Activated T-cell treated with anti-CD3 and anti-CD28 coated beads, Interleukin-2, amount 50 U/mL, for 4 hours (primary cell): ENCODE results near the gene ANP32E. TPM values are rescaled to one million over a fixed set of nuclear protein-coding genes. Genes with fewer than 3 reads are reported as not detected.
"Not testable (repeated sequence)": the region's sequence is repeated elsewhere in the genome, so short reads cannot be mapped to it uniquely, and the experiment has no call there.

Experiments
- ATAC-seq, 2 donors: fragments of 200-7000 bp; cut with Tn5 transposase; one replicate each; pipeline ENCODE4 v1.10.0; 2021
- DNase-seq: peaks from one replicate; pipeline ENCODE4 v3.0.0-alpha.2; 2020
- H3K27me3 Mint-ChIP-seq: one replicate; pipeline ENCODE4 v1.8.0; 2021; ENCODE audit warnings: low read depth, mixed read lengths
- H3K36me3 Mint-ChIP-seq: one replicate; pipeline ENCODE4 v1.8.0; 2022; ENCODE audit warnings: mixed read lengths; ENCODE audit not compliant: insufficient read depth
- H3K4me1 Mint-ChIP-seq: one replicate; pipeline ENCODE4 v1.8.0; 2021; ENCODE audit warnings: low read depth, mixed read lengths
- H3K4me3 Mint-ChIP-seq: one replicate; pipeline ENCODE4 v1.8.0; 2021; ENCODE audit warnings: mild to moderate bottlenecking, moderate library complexity, mixed read lengths
- H3K9me3 Mint-ChIP-seq: one replicate; pipeline ENCODE4 v1.8.0; 2021; ENCODE audit warnings: mixed read lengths
- total RNA-seq, 3 donors: library from RNA; stranded (reverse); gene quantifications; one replicate each; pipeline ENCODE4 v1.2.1, GENCODE V29; 2021

Gene ANP32E
- total RNA-seq, 3 donors from 2014 or later: 99.9 to 112 (median 101) TPM

DNA sequence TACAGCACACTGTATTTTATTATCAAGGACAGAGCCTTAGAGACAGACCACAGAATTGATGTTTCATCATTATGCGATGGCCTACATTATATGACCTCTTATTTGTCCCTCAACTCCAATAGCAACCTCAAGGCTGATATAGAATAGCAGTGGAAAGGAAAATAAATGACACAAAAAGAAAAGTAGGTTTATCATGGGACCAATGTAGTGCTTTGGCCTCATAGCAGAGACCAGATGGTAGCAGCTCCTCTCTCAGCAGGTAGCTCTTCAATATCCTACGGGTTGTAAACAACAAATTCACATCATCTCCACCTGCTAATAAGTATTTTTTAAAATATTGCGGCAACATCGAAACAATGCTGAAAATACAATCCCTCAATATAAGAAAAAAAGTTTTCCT is 25.2 kb downstream of the ANP32E start:
- no peaks in the 10 kb centered on the region for H3K9me3 Mint-ChIP-seq
- H3K4me1 Mint-ChIP-seq: peaks cover 18% of the 10 kb centered on the region
- ATAC-seq (no peak), DNase-seq (no peak)
- H3K4me3 Mint-ChIP-seq: no peak overlapping the region
- no peaks in the 10 kb centered on the region for H3K36me3 Mint-ChIP-seq
- H3K27me3 Mint-ChIP-seq: peaks cover 2% of the 10 kb centered on the region

DNA sequence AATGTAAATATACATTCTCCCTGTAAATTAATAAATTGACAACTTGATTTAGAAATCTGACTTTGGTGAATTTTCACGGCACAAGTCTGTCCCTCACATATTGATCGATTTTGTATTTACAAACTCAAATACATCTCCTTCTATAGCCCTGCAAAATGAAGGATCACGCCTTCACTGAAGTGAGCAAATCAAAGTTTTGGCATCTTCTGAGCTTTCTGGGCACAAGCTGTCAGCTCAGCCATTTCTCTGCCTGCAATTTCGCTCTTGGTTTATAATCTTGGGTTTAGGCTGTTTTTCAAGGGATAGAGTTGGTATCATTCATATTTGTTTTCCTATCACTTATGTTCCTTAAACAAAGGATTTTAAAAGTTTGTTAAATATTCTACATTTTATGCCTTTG is 25.8 kb downstream of the ANP32E start:
- H3K4me3 Mint-ChIP-seq: no peak overlapping the region
- H3K9me3 Mint-ChIP-seq: no peaks in the 10 kb centered on the region
- ATAC-seq (no peak), DNase-seq (no peak)
- peaks cover 18% of the 10 kb centered on the region for H3K4me1 Mint-ChIP-seq
- H3K27me3 Mint-ChIP-seq: peaks cover 2% of the 10 kb centered on the region
- no peaks in the 10 kb centered on the region for H3K36me3 Mint-ChIP-seq

DNA sequence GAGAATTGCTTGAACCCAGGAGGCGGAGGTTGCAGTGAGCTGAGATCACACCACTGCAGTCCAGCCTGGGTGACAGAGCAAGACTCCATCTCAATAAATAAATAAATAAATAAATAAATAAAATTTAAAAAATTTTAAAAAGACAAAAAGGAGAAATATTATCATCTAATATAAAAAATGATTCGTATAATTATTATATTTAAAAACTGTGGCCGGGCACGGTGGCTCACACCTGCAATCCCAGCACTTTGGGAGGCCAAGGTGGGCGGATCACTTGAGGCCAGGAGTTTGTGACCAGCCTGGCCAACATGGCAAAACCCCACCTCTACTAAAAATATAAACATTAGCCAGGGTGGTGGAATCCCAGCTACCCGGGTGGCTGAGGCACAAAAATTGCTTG is 27.5 kb downstream of the ANP32E start:
- DNase-seq, H3K9me3 Mint-ChIP-seq, H3K4me3 Mint-ChIP-seq, ATAC-seq, H3K36me3 Mint-ChIP-seq, H3K27me3 Mint-ChIP-seq, H3K4me1 Mint-ChIP-seq: not testable (repeated sequence)

DNA sequence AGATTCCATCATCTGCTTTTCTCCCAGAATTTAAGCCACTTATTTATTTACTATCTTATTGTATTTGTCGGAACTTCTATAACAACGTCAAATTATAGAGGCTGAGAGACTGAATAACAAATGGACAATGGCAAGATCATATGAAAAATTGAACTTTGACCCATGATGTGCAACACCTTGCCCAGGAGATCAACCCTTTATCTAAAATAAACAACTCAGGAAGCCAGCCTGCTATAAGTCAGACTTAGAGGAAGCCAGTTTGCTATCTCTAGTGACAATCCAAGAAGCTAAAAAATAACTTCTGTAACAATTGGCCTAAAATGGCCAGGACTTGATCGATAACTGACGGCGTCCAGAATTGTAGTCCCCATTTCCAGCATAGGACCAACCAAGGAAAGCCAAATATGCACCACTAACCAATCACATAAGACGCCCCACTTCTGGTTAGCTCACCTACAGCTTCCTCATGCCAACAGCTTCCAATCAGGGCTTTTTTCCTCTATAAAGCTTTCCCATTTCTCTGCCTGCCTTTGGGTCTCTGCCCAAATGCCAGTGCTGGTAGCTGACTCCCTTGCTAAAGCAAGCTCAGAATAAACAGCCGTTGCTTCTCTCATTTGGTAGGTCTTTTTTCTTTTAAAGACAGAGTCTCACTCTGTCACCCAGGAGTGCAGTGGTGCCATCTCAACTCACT is 28.5 kb downstream of the ANP32E start:
- Mint-ChIP-seq H3K4me3 (no peak overlapping the region), H3K4me1 (no peaks in the 10 kb centered on the region), H3K36me3 (no peaks in the 10 kb centered on the region), H3K27me3 (peaks cover 2% of the 10 kb centered on the region), H3K9me3 (no peaks in the 10 kb centered on the region)
- DNase-seq: no peak
- ATAC-seq: no peak

DNA sequence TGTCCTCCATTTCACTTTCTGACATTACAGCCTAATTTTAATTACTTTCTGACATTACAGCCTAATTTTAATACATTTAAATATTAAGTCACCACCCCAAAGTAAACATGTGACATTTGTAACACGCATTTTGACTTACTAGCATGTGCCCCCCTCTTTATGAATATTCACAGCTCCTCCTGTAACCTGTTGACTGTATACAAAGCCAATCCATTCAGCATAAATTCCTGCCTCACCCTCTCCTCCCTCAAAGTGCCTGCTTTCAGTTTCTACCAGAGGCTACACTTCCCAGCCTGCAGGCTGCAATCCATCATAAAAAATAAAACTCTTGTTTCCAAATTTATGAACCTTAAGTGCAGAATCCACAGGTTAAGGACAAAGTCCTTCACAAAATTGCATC is 39.5 kb downstream of the ANP32E start:
- DNase-seq (no peak), ATAC-seq (no peak)
- Mint-ChIP-seq H3K27me3 (peaks cover 3% of the 10 kb centered on the region), H3K4me1 (no peaks in the 10 kb centered on the region), H3K9me3 (no peaks in the 10 kb centered on the region), H3K36me3 (no peaks in the 10 kb centered on the region), H3K4me3 (no peak overlapping the region)

DNA sequence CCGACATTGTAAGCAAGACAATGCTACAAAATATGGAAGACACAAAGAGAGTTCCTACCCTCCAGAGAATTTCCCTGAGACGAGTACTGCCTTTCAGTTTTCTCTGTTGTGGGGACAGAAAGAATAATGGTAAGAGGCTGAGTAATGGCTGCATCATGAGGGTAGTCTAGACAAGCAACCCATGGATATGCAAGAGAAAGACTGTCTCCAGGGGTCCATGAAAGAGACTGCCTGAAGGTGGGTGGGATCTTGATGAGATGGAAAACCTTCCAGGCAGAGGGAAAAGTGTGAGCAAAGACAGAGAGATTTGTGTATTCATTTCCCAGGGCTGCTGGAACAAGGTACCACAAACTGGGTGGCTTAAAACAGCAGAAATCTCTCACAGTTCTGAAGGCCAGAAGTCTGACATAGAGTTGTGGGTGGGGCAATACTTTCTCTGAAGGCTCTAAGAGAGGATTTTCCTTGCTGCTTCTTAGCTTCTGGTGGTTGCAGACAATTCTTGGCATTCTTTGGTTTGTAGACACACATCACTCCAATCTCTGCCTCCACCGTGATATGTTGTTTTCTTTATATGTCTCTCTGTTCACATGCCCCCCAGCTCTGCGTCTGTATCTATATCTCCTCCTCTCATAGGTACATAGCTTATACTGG is 41.4 kb downstream of the ANP32E start:
- DNase-seq (no peak), ATAC-seq (no peak)
- H3K4me3 Mint-ChIP-seq: no peak overlapping the region
- no peaks in the 10 kb centered on the region for H3K9me3 Mint-ChIP-seq
- H3K36me3 Mint-ChIP-seq: no peaks in the 10 kb centered on the region
- peaks cover 3% of the 10 kb centered on the region for H3K27me3 Mint-ChIP-seq
- H3K4me1 Mint-ChIP-seq: no peaks in the 10 kb centered on the region

DNA sequence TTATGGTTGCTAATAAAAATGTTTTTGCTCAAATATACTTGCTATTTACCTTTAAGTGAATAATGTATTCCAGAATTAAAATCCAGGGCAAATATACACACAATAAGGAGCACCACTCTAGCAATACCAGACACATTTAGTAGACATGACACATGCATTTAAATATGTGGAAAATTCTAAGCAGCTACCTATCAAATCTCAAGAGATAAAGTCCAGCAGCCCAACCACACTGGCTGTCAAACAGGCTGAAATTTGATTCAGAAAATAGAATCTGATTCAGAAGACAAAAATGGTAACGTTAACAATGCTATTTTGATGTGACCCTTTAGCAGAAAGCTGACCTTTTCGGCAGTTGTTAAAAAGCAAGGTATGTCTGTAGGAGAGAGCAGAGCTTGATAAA is 43.9 kb downstream of the ANP32E start:
- no peak for DNase-seq
- no peak for ATAC-seq
- Mint-ChIP-seq H3K4me3 (no peak overlapping the region), H3K9me3 (no peaks in the 10 kb centered on the region), H3K27me3 (peaks cover 3% of the 10 kb centered on the region), H3K4me1 (peaks cover 7% of the 10 kb centered on the region), H3K36me3 (no peaks in the 10 kb centered on the region)

DNA sequence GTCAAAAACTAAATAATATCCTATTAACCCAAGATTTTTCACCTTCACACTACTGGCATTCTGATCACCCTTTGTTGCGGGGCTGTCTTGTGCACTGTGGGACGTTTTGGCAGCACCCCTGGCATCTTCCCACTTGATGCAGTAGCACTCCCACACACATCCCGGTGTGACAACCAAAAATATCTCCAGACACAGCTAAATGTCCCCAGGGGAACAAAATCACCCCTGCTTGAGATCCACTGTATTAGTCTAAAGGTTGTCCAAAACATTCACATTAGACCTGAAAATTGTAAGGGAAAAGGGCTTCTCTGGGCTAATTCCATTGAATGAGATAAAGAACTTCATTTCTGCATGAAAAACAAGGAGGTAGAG is 48.4 kb downstream of the ANP32E start:
- no peaks in the 10 kb centered on the region for H3K9me3 Mint-ChIP-seq
- H3K4me1 Mint-ChIP-seq: peaks cover 11% of the 10 kb centered on the region
- H3K4me3 Mint-ChIP-seq: no peak overlapping the region

DNA sequence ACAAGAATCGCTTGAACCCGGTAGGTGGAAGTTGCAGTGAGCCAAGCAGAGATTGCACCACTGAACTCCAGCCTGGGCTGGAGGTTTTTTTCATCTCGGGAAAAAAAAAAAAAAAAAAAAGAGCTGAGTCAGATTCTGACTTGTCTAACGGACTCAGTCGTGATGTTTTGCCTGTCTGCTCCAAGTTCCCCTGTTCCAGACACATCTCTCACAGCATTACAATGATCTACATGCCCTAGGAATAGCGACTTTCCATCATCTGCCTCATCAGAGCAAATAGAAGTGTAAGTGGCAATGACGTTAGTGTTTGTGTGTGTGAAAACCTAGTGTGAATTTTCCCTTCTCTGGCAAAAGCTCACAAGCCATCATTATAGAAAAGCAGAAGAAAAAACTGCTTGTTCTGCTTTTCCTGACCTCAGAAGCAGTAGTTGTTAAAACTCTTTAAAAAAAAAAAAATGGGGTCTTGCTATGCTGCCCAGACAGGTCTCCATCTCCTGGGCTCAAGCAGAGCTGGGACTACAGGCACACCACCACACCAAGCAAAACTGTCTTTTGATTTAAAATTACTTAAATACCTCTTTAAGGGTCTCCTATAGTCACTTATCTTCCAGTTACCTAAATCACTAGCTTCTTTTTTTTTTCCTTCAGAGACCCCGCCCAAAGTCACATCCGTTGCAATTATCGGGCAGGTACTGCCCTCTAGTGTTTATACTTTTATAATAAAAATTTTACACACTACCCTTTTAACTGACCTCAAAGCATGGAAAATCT is 48.9 kb downstream of the ANP32E start:
- peak; percentile 58 to 63 for ATAC-seq
- Mint-ChIP-seq H3K4me1 (peaks cover 11% of the 10 kb centered on the region), H3K36me3 (no peaks in the 10 kb centered on the region), H3K9me3 (no peaks in the 10 kb centered on the region), H3K4me3 (peak overlapping the region; percentile 7), H3K27me3 (no peaks in the 10 kb centered on the region)
- DNase-seq: no peak

More for the DNA sequence above, 48.4 kb downstream of the ANP32E start:
- DNase-seq (no peak), ATAC-seq (peak in 1 of 2 donors; percentile 18)
- H3K27me3 Mint-ChIP-seq: no peaks in the 10 kb centered on the region
- no peaks in the 10 kb centered on the region for H3K36me3 Mint-ChIP-seq

DNA sequence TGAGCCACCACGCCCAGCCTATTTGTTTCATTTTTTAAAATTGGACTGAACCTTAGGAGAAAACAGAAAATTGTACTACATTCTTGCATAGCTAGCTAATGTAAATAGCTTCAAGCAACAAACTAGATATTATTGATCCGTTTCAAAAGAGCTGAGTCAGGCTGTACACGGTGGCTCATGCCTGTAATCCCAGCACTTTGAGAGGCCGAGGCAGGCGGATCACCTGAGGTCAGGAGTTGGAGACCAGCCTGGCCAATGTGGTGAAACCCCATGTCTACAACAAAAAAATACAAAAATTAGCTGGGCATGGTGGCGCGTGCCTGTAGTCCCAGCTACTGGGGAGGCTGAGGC is 49.5 kb downstream of the ANP32E start:
- H3K4me3 Mint-ChIP-seq, H3K27me3 Mint-ChIP-seq, H3K9me3 Mint-ChIP-seq, ATAC-seq, H3K36me3 Mint-ChIP-seq, DNase-seq: not testable (repeated sequence)
- peaks cover 11% of the 10 kb centered on the region for H3K4me1 Mint-ChIP-seq

DNA sequence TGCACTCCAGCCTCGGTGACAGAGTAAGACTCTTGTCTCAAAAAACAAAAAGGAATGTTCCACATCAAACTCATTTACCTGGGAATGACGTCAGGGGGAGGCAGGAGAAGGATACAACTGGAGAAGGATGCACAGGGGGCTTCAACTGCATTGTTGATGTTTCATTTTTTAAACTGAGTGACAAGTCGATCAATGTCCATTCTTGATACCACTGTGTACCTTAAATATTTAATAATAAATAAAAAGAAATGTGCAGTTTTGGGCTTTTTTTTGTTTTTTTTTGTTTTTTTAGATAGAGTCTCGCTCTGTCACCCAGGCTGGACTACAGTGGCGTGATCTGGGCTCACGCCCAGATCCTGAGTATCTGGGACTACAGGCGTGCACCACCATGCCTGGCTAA is 50.4 kb downstream of the ANP32E start:
- ATAC-seq (no peak), DNase-seq (no peak)
- Mint-ChIP-seq H3K27me3 (no peaks in the 10 kb centered on the region), H3K36me3 (no peaks in the 10 kb centered on the region), H3K4me1 (peaks cover 11% of the 10 kb centered on the region), H3K4me3 (no peak overlapping the region), H3K9me3 (no peaks in the 10 kb centered on the region)

DNA sequence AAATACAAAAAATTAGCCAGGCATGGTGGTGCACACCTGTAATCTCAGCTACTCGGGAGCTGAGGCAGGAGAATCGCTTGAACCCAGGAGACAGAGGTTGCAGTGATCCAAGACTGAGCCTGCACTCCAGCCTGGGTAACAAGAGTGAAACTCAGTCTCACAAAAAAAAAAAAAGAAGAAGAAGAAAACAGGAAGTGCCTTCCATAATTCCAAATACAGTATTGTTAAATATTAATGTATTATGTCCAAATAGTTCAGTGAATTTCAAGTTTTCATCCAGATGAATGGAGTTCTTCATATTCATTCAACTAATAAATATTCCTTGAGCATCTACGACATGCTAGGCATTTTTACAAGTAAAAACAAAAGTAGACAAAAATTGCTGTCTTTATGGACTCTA is 52.9 kb downstream of the ANP32E start:
- peaks cover 11% of the 10 kb centered on the region for H3K4me1 Mint-ChIP-seq
- DNase-seq (no peak), ATAC-seq (no peak)
- no peaks in the 10 kb centered on the region for H3K9me3 Mint-ChIP-seq
- no peaks in the 10 kb centered on the region for H3K27me3 Mint-ChIP-seq
- no peaks in the 10 kb centered on the region for H3K36me3 Mint-ChIP-seq
- no peak overlapping the region for H3K4me3 Mint-ChIP-seq

DNA sequence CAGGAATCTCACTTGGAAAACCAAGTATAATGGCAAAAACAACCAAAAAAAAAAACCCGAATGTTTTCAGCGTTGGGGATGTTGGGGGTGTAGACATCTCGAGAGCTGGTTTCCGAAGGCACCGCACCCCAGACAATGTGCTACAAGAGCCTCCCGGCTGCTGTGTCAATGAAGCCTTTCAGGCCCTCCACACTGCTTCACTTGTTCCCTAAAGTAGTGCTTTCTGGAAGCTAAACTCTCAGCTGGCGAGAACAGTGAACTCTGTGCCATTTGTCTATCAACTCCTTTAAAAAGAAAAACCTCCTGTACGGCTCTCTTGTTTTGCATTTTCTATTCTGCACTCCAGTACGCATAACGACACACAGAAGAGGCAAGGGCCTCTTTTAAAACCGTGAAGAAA is 53.7 kb downstream of the ANP32E start:
- peaks cover 7% of the 10 kb centered on the region for H3K4me1 Mint-ChIP-seq
- H3K9me3 Mint-ChIP-seq: no peaks in the 10 kb centered on the region
- DNase-seq (no peak), ATAC-seq (no peak)
- no peaks in the 10 kb centered on the region for H3K27me3 Mint-ChIP-seq
- no peaks in the 10 kb centered on the region for H3K36me3 Mint-ChIP-seq
- no peak overlapping the region for H3K4me3 Mint-ChIP-seq

DNA sequence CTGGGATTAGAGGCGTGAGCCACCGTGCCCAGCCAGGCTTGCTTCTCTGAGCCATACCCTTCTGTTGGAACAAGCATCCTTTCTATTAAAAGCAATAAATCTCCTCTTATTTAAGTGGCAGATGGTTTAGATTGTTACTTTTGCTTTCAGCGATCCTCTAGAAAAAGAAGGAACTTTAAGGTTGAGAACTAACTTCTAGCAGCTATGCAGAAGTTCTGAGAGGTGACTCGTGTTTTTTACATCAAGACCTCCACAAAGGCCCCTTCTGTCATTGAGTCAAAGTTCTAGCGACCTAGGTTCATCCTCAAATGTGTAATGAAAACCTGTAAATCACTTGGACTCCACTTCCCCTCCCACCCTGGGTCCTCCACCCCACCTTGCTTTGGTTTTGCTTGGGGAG is 55.4 kb downstream of the ANP32E start:
- no peaks in the 10 kb centered on the region for H3K36me3 Mint-ChIP-seq
- peaks cover 3% of the 10 kb centered on the region for H3K27me3 Mint-ChIP-seq
- H3K4me3 Mint-ChIP-seq: no peak overlapping the region
- no peaks in the 10 kb centered on the region for H3K4me1 Mint-ChIP-seq
- H3K9me3 Mint-ChIP-seq: no peaks in the 10 kb centered on the region
- DNase-seq: no peak
- ATAC-seq: no peak

DNA sequence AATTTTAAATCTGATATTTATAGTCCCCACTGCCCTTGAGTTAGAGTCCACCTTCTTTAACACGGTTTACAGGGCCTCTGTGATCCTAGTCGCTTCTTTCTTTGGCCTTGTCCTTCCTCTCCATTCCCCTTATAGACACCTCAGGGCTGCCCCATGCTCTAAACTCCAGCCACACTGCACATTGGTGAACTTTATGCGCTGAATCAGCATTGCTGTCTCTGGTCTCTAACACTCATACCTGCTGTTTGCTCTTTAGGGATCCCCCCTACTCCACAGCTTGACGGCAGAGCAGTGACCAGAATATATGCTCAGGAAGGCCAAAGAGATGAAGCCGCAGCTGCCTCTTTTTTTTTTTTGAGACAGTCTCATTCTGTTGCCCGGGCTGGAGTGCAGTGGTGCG is 56.0 kb downstream of the ANP32E start:
- Mint-ChIP-seq H3K9me3 (no peaks in the 10 kb centered on the region), H3K4me1 (no peaks in the 10 kb centered on the region), H3K36me3 (no peaks in the 10 kb centered on the region), H3K27me3 (peaks cover 3% of the 10 kb centered on the region), H3K4me3 (no peak overlapping the region)
- ATAC-seq (no peak), DNase-seq (no peak)
